H1 (cell line): ENCODE data around the gene MCMBP. TPM values are rescaled to one million over a fixed set of nuclear protein-coding genes. Genes with fewer than 3 reads are reported as not detected.

Experiments used
- ASH2L ChIP-seq: fragments of 200-600, 300-600 bp; sonication (generic); IDR thresholded peaks from one replicate; pipeline ENCODE4 v1.7.1; 2017; ENCODE audit warnings: low read length
- CBX5 ChIP-seq: fragments of 300-800, 300-1000 bp; sonication (generic); IDR thresholded peaks from 2 replicates; pipeline ENCODE4 v1.7.1; 2016; ENCODE audit warnings: antibody characterized with exemption, low read length, low read depth
- CBX8 ChIP-seq: fragments of 300-800, 300-1000 bp; sonication (generic); IDR thresholded peaks from 2 replicates; pipeline ENCODE4 v1.7.1; 2016; ENCODE audit warnings: low read depth, low read length, borderline replicate concordance
- CHD7 ChIP-seq: fragments of 300-600 bp; sonication (generic); IDR thresholded peaks from 2 replicates; pipeline ENCODE4 v1.7.1; 2012; ENCODE audit warnings: low read length, moderate library complexity, mild to moderate bottlenecking, inconsistent platforms; ENCODE audit not compliant: insufficient replicate concordance
- HDAC2 ChIP-seq, 2 experiments: fragments of 300-600 bp in 1 of 2; sonication (generic) in 1 of 2; IDR thresholded peaks; 2 replicates each; pipeline ENCODE4 v1.6.1; 2011 to 2012; ENCODE audit warnings: low read depth in 2 of 2, low read length in 2 of 2, mild to moderate bottlenecking in 2 of 2, moderate library complexity in 2 of 2, borderline replicate concordance in 1 of 2, inconsistent platforms in 1 of 2
- TBP ChIP-seq: IDR thresholded peaks from 2 replicates; pipeline ENCODE4 v1.6.1; 2011; ENCODE audit warnings: low read depth, low read length, improper control_type of control experiment
- USF2 ChIP-seq: IDR thresholded peaks from 2 replicates; pipeline ENCODE4 v1.6.1; 2011; ENCODE audit warnings: low read length, improper control_type of control experiment
- polyA plus RNA-seq, 7 experiments: library from polyadenylated mRNA; depleted of rRNA in 3 of 7; stranded (reverse) in 5 of 7; unstranded in 2 of 7; fragments of >200 nt in 5 of 7; fragments of 200-250 nt in 2 of 7; gene quantifications; 1 replicate in 5 of 7; 2 replicates in 1 of 7; 4 replicates in 1 of 7; pipeline versions ENCODE4 v1.2.1 to v1.2.3, GENCODE V29; 2011 to 2013; ENCODE audit warnings: missing spikeins in 2 of 7, mixed read lengths in 2 of 7
- total RNA-seq: library from RNA; stranded (reverse); fragmentation: NEBNext Ultra II Directional; extraction: Animal tissue kit (Norgen Biotek cat#: 25700); gene quantifications from 2 replicates; pipeline ENCODE4 v1.2.1, GENCODE V29; 2021

MCMBP gene
- total and polyA plus RNA-seq, 2 of the 8 experiments (the other 6 are each of a cell fraction or from before 2014, with no cell fraction given): 67.3 to 81.7 TPM

- TF ChIP-seq CHD7 (no peak), CBX8 (no peak), HDAC2 (IDR thresholded peaks at IDR 0.05; ENCODE audit: borderline replicate concordance in 1 of 2, low read depth in 2 of 2, low read length in 2 of 2) (no peak), CBX5 (no peak), TBP (no peak), ASH2L (no peak), USF2 (no peak)
These were observed 89.0 kb downstream of the MCMBP start (continued) for GRCh38 chr10:119783665-119784027.
